Activated CD4-positive, alpha-beta T cell treated with anti-CD3 and anti-CD28 coated beads for 24 hours (primary cell): ENCODE data around the gene KIRREL3.

Source experiments
- DNase-seq, 2 donors: peaks; one replicate each; pipeline ENCODE4 v3.0.0-alpha.2; 2020; ENCODE audit warnings: low read depth in 2 of 2

The KIRREL3 gene

DNA sequence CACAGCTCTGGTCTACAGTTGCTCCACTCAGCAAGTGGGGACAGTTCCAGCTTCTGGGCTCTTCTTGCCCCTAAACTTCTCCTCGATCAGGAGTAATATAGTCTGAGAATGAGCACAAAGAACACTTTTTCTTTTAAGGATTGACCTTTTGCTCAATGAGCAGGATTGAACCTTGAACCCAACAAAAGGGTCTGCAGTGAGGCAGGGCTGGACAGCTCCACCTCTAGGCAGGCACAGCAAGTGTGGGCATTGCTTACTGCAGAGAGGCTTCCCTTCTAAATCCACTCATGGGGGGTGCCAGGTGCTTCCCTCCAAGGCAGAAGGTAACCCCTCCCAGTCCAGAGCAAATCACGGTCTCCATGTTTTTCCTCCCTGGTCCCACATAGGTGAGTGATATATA lies 365.6 kb downstream of the KIRREL3 start:
- no peak for DNase-seq

DNA sequence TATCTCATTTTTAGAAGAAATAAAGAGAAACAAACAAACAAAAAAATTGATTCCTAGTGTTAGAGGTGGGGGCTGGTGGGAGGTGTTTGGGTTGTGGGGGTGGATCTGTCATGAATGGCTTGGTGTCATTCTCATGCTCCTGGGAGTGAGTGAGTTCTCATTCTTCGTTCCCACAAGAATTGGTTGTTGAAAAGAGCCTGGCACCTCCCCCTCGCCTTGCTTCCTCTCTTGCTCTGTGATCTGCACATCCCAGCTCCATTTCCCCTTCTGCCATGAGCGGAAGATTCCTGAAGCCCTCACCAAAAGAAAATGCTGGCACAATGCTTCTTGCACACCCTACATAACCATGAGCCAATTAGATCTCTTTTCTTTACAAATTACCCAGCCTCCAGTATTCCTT lies 367.2 kb downstream of the KIRREL3 start:
- DNase-seq, result no peak

DNA sequence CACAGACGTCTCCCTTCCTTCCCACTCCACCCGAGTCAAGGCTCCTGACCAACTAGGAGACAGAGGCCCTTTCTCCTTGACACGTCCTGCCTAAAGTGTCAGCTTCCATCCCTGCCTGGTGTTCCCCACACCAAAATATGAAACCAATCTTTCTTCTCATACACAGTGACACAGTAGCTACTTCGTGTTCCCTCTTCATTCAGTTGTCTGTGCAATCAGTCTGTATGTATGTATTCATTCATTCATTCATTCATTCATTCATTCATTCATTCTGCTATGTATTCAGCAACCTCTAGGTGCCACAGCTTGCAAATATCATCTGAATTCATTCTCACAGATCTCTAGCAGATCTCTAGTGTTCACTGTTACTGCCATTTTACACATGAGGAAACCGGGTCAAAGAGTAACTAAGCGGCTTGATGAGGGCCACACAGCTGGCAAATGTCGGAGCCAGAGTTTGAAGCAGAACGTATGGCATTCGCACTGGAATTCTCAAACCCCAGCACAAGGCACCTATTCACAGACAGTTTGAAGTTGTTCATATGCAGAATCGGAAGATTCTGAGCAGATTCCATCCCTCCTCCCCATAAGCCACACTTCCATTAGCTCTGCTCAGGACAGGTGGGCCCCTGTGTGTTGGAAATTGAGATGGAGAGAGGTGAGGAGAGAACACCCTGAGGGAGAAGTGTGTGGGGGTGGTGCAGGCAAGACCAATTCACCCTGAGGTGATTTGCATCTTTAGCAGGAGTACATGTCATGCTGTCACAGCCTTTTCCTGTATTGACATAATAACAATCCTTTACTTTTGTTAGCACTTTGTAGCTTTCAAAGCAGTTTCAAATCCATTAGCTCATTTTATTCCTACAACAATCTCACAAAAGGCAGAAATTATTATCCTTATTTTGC lies 369.4 kb downstream of the KIRREL3 start:
- DNase-seq, result no peak

DNA sequence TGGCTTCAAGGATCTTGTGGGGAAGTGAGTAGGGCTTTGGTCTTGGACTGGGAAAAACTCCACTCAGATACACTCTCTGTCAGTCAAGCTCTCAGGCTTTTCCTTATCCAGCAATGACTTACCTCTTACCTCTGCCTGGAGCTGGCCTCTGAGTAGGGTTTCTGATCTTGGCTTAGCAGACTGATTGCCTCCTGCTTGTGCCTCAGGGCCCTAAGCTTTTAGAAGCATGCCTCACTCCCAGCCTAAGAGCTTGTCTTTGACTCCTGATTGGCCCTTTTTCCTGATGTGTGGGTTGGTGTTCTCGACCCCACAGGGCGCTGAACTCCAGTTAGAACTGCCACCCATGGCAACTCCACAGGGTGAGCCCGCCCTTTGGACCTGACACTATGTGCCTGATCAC lies 370.1 kb downstream of the KIRREL3 start:
- no peak for DNase-seq

DNA sequence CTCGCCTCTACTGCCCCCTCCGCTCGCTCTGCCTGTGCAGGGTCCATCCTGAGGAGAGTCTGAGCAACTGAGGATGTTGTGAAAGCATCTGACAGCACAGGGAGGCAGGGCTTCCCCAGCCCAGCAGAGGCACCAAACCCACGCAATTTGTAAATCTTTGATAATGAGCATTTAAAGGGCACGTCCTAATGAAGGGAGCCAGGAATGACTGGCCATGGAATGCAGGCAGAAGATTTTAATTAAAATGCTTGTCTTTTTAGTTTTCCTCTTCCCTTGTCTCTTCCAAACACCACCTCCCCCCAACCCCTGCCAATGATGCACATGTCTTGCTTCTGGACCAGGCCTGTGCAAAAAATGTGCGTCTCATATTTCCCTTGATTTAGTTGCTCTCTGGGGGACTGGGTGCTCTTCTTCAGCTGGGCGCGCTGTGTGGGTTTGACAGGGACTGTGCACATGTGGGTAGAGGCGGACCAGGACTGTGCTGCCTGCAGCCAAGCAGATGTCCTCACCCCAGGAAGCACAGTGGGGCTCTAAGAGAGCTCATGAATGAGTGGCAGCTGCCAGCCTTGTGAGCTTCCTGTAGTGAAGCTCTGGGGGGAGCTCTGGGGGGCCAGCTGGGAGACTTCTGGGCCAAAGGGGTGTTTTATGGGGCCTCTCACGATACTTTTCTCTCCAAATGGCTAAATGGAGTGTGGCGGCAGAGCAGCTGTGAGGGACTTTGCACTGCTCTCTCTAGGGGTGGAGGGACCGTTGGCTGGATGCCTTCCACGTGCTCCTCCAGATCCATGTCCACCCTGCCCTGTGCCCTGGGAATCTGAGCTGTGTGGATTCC lies 371.6 kb downstream of the KIRREL3 start:
- no peak for DNase-seq

DNA sequence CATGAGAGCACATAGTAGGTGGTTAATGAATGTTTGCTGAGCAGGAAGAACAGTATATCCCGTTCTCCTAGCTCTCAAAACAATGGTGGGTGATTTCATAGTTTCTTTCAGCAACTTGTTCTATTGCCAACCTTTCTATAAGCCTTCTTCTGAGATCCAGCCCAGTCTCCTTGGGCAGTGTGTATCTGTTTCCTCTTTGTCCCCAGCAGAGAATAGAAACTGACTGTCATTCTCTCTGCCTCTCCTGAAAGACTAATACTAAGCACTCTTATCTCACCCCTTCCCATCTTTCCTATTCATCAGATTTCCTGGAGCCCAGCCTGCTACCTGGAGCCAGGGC lies 372.1 kb downstream of the KIRREL3 start:
- DNase-seq, result no peak

DNA sequence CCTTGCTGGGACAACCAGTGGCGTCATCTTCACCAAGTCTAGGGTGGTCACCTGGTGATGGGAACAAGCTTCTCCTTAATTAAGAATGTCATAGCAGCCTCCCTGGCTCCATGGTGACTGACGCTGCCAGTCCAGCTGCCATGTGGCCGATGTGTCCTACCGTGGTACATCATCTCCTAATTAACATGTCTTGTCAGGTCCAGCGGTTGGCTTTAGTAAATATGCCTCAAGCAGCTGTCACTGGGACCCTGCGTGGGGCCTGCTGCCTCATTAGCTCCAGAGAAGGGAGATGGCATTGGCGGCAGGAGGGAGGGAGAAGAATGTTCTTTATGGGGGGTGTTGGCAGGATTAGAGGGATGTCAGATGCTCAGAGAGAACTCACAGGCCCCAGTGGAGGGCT lies 373.1 kb downstream of the KIRREL3 start:
- no peak for DNase-seq

DNA sequence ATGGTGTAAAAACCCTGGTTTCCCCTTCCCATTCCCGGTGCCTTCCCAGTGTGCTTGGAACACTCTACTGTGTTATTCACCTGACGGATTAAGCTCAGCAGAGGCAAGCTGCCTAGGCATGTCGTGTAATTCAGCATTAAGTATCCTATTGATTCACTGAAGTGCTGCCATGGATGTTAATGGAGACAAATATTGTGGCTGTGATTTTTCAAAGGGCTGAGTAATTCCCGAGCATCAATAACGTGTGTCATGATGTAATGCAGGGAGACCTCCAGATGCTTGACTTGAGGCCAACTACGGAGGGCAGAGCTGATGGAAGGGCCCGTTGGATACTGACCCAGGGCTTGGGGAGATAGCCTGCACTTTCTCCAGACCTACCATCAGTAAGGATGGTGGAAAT lies 376.1 kb downstream of the KIRREL3 start:
- no peak for DNase-seq

DNA sequence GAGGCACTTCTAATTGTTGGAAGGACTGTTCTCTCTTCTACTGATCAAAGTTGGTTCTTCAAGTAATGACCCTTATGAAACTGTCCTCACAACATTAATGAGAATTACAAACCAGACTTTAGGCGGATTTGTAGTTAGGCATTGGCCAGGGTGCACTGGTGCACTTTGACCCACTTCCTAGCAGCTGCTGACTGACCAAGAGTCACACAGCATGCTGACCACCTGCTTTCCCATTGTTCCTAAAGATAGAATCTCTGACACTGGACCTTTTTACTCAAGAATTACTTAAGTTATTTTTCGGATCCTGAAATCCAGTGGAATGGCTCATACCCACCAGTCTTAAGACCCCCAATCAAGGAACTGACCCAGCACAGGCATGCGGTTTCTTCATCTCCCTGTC lies 381.1 kb downstream of the KIRREL3 start:
- DNase-seq, result no peak

DNA sequence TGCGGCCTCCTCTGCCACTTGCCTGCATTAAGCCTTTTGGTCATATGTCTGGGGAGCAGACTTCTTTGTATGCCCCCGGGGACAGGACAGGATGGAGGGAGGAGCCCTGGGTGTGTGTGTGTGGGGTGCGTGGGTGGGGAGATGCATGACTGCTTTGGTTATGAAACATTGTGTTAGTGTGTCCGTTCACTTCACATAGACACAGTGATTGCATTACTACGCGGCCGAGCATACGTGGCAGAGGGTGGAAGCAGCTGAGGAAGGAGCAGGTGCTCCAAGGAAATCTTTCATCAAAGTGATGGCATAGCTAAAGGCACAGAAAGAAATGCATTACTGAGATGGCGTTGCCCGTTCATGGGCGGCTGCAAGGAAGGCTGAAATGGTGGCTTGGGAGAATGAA lies 384.7 kb downstream of the KIRREL3 start:
- no peak for DNase-seq

DNA sequence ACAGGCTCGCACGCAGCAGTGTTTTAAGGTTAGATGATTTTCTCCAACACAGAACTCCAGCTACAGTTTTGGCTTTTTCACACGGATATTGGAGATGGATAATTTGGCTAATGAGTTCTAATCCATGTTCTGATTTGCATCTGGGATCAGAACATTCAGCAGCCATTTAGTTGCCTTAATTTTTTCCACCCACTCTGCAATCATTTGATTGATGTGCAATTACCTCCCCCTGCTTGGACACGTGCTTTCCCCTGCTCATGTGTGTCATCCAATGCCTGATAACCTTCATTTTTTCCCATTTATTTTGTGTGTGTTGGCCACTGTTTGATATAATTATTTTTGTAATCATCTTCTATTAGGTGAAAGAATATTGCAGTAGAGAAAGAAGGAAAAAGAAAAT lies 387.3 kb downstream of the KIRREL3 start:
- no peak for DNase-seq

DNA sequence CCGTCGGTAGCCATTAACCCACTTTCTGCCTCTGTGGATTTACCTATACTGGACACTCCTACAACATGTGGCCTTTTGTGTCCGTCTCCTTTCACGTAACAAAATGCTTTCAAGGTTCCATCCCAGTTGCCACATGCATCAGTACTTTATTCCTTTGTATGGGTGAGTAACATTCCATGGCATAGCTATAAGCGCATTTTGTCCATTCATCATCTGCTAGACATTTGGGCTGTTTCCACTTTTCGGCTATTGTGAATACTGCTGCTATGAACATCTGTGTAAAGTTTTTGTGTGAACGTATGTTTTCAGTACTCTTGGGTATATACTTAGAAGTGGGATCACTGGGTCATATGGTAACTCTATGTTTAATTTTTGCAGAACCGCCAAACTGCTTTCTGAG lies 387.9 kb downstream of the KIRREL3 start:
- no peak for DNase-seq

DNA sequence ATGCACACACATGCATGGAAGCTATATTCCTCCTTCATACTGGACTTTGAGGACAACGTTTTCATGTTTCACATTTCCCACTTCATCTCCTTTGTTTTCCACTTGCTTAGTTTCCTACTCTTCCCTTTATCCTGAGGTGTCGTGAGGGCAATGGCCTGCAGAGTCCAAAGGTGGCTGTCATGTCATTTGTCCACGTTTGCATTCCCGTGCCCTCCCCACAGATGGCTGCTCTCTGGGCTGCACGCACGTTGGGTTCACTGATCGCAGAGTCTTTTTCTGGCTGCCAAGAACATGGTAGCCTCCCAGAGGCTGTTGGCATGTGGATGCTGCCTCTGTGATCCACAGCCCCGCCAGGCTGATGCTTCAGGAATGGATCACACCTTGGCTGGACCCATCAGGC lies 389.1 kb downstream of the KIRREL3 start:
- no peak for DNase-seq

DNA sequence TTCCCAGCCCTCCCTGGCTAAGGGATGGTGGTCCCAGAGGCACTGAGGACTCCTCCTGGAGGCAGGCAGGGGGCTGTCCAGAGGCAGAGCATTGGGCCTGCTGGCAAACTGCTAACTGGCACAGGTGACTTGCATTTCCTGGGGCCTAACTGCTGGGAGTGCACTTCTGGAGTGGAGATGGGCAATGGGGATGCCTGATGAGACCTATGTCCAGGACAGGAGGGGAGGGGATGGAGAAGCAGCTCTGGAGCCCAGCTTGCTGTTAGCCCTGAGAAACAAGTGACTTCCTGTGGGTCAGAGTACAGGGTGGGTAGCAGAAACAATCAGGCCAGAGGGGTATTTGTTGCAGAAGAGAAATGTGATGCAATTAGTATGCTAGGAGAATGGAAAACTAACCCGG lies 391.9 kb downstream of the KIRREL3 start:
- no peak for DNase-seq

DNA sequence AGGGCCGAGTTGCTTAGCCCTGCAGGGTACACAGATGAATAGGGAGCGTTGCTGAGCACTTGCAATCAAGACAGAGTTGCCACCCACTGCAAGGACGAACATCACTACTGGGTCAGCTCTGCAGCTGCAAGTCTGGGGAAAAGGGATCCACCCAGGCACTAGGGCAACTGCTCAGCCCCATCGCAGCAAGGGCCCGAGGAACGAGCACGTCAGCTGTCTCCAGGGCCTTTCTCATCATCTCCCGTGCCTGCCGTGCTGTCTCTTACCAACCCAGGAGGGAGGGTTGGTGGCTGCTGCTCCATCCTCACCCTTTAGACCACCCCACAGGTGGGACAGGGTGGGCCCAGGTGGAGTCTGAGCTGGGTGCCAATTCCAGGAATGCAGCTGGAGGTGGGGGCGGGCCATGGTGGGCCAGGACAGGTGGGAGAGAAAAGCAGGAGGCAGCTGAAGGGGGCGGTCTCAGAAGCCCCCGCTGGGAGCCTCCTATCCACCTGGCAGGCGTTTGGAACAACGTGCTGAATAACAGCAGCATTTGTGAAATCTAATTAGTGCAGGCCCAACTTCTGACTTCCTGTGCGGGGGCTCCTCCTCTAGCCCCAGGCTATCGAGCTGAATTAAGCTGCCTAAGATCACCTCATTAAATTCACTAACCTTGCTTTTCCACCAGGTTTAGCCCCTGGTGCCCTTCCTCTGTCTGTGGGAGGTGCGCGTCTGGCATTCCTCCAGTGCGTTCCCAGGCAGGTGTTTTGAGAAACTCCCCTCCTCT lies 392.6 kb downstream of the KIRREL3 start:
- DNase-seq, result no peak

DNA sequence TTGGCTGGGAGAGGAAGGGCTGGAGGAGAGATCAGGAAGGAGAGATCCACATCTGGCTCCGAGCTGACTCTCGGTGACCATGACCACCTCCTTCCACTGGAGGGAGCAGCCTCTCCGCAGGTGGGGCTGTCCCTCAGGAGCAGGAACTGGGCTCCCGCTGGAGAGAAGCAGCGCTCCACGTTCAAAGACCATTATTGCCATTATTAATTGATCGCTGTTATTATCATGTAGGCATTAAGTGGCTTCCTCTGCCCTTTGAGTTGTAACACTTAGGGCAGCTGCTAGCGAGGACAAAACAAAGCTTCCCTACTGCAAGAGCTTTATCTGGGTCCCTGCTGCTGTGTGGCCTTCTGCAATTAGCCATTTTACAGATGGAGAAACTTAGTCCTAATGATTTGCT lies 393.2 kb downstream of the KIRREL3 start:
- no peak for DNase-seq

DNA sequence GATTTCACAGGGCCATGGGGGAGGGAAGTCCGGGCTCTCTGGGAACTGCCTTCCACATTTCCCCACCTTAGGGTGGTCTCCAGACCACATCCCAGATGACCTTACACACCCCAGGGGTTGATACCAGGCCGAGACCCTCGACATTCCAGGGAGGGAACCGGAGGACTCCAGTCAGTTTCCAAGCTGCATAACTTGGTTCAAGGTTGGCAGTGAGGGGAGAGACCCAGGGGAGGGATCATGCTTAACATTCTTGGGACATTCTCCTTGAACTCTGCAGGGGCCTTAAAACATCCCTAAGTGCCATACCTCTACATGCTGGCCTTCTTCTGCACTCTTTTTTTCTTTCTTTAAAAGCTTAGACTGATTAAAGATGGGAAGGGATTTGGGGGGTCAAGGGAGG lies 394.1 kb downstream of the KIRREL3 start:
- DNase-seq, result no peak

DNA sequence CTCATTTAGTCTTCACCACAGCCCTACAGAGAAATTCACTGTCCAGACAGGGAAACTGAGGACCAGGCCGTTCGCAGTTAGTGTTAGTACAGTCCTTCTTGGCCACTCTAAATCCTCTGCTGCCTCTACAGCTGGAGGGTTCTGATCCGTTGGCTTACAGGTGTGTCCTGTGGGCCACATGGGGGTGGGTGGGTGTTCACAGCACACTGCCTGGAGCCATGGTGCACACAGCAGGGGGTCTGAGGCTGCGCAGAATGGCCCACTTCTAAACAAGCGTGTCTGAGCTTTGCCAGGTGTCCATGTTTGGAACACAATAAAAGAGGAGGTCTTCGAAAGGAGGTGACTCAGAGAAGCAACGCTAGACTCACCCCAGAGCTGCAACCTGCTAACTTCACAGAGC lies 396.1 kb downstream of the KIRREL3 start:
- DNase-seq, result no peak

DNA sequence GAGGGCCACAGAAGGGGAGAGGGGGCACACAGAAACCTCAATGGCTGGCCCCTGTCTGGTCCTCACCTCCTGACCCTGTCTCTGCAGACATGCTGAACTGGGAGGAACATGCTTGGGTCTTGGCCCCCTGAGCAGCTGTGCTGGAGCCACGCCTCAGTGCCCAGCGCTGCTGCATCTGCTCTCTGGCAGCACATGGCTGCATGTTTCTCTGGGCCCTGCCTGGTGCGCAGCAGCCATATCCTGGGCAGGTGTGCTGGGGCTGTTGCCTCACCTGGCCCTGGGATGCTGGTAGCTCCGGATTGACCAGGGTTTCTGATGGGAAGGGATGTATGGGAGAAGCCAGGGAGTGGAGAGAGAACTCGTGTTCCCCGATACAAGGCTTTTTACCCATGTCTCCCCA lies 397.1 kb downstream of the KIRREL3 start:
- DNase-seq, result no peak

DNA sequence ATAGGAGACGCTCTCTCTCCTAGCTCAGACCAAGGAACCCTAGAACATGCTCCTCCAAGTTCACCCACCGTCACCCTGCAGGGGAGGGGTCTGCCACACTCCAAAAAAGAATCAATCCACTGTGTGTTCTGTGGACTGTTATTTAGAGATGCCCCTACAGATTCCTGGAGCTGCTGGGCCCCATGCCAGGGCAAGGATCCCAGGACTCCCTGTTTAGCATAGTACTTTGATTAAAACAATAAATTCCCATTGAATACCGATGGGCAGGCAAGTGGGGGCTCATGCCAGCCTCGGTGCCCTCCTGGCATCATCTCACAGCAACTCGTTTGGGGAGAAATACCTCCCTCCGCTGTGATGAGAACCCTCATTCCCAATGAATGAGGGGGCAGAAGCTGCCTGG lies 397.6 kb downstream of the KIRREL3 start:
- DNase-seq, result no peak

DNA sequence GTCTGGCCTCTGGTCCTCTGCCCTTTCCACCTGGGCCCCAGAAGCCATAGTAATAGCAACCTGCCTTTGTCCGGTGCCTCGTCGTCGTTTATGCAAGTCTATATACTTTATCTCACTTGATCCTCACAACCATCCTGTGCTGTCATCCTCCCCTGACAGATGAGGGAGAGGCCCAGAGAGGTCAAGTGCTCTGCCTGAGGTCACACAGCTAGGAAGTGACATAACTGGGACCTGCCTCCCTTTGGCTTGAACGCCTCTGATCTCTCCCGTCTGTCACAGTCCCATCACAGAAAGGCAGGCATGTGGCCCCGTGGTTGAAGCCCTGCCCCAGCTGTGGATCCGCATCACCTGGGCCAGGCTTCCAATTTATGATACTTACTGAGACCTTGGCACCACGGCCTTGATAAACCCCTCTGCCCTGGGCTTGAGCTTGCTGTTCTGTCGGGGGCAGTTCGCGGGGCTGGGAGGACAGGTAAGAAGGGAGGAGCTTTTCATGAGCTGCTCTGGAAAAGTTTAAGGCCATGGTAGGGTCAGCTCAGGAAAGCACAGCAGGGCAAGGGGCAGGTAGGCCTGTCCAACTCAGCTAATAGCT lies 398.1 kb downstream of the KIRREL3 start:
- no peak for DNase-seq
